Measurements from ENCODE around the gene B4GAT1. TPM values are rescaled to one million over a fixed set of nuclear protein-coding genes. Genes with fewer than 3 reads are reported as not detected.
"Not testable (repeated sequence)": the region's sequence is repeated elsewhere in the genome, so short reads cannot be mapped to it uniquely, and the experiment has no call there.

Gene B4GAT1
- total RNA-seq, 1 donor from 2014 or later = 10.5 TPM

- H3K27ac Mint-ChIP-seq; H3K36me3 Mint-ChIP-seq (ENCODE audit: low read depth); DNase-seq (ENCODE audit: low spot score); H3K27me3 Mint-ChIP-seq (ENCODE audit: low read depth); H3K4me1 Mint-ChIP-seq (ENCODE audit: low read depth); intact Hi-C loops (cut with micrococcal nuclease); H3K9me3 Mint-ChIP-seq; H3K4me3 Mint-ChIP-seq (ENCODE audit: low read depth): not testable (repeated sequence)
These were observed 3.3 kb upstream of the B4GAT1 start for GRCh38 chr11:66350560-66351235.

- peaks cover 20% of the 10 kb centered on the region for H3K4me1 Mint-ChIP-seq (ENCODE audit: low read depth)
- H3K4me3 Mint-ChIP-seq (ENCODE audit: low read depth) = no peak overlapping the region
- no peaks in the 10 kb centered on the region for H3K27me3 Mint-ChIP-seq (ENCODE audit: low read depth)
- intact Hi-C loops (cut with micrococcal nuclease) = loop anchor here (5.0 kb wide), 1 partner anchor 493 kb away; the partner anchor contains the start of gene RCE1
- no peak for DNase-seq (ENCODE audit: low spot score)
- no peaks in the 10 kb centered on the region for H3K9me3 Mint-ChIP-seq
- no peak overlapping the region for H3K27ac Mint-ChIP-seq
- H3K36me3 Mint-ChIP-seq (ENCODE audit: low read depth) = peaks cover 6% of the 10 kb centered on the region
These were observed 1.6 kb upstream of the B4GAT1 start for GRCh38 chr11:66349084-66349386.

- peaks cover 32% of the 10 kb centered on the region for H3K4me1 Mint-ChIP-seq (ENCODE audit: low read depth)
These were observed 679 bp downstream of the B4GAT1 start for GRCh38 chr11:66346476-66347424.

GRCh38 chr11:66345316-66345649 is 2.1 kb downstream of the B4GAT1 start:
- peak overlapping the region; percentile 91 for H3K27ac Mint-ChIP-seq
- intact Hi-C loops (cut with micrococcal nuclease) = loop anchor here (1.0 to 5.0 kb wide), 3 partner anchors 27 to 497 kb away; partner anchors contain the start of gene RCE1
- H3K36me3 Mint-ChIP-seq (ENCODE audit: low read depth) = peaks cover 29% of the 10 kb centered on the region
- peaks cover 32% of the 10 kb centered on the region for H3K4me1 Mint-ChIP-seq (ENCODE audit: low read depth)
- H3K4me3 Mint-ChIP-seq (ENCODE audit: low read depth) = peak overlapping the region; percentile 93
- no peaks in the 10 kb centered on the region for H3K9me3 Mint-ChIP-seq
- no peaks in the 10 kb centered on the region for H3K27me3 Mint-ChIP-seq (ENCODE audit: low read depth)
- DNase-seq (ENCODE audit: low spot score) = no peak

More at GRCh38 chr11:66346476-66347424, 679 bp downstream of the B4GAT1 start:
- peak overlapping the region; percentile 93 for H3K4me3 Mint-ChIP-seq (ENCODE audit: low read depth)
- no peaks in the 10 kb centered on the region for H3K9me3 Mint-ChIP-seq
- H3K36me3 Mint-ChIP-seq (ENCODE audit: low read depth) = peaks cover 18% of the 10 kb centered on the region
- intact Hi-C loops (cut with micrococcal nuclease) = loop anchor here (5.0 kb wide), 1 partner anchor 496 kb away; the partner anchor contains the start of gene RCE1
- DNase-seq (ENCODE audit: low spot score) = no peak
- no peaks in the 10 kb centered on the region for H3K27me3 Mint-ChIP-seq (ENCODE audit: low read depth)
- peak overlapping the region; percentile 22 for H3K27ac Mint-ChIP-seq

- intact Hi-C loops (cut with micrococcal nuclease) = loop anchor here (1.0 to 5.0 kb wide), 3 partner anchors 28 to 498 kb away; partner anchors contain the start of gene RCE1
- Mint-ChIP-seq H3K27ac (peak within 1 kb of the TSS; percentile 91), H3K4me1 (ENCODE audit: low read depth) (peaks cover 32% of the 10 kb centered on the region), H3K4me3 (ENCODE audit: low read depth) (peak within 1 kb of the TSS; percentile 93), H3K36me3 (ENCODE audit: low read depth) (peaks cover 29% of the 10 kb centered on the region), H3K9me3 (no peaks in the 10 kb centered on the region), H3K27me3 (ENCODE audit: low read depth) (no peaks in the 10 kb centered on the region)
- peak; percentile 93 for DNase-seq (ENCODE audit: low spot score)
These were observed 2.7 kb downstream of the B4GAT1 start, which contains the start of gene BRMS1 for GRCh38 chr11:66344550-66345315. Gene BRMS1 (minus strand): TSS chr11:66345104. CDS start chr11:66342234, 2,870 bp downstream.

- Mint-ChIP-seq H3K27ac (no peak overlapping the region), H3K4me3 (ENCODE audit: low read depth) (peak overlapping the region; percentile 93), H3K27me3 (ENCODE audit: low read depth) (no peaks in the 10 kb centered on the region), H3K9me3 (no peaks in the 10 kb centered on the region), H3K4me1 (ENCODE audit: low read depth) (peaks cover 31% of the 10 kb centered on the region), H3K36me3 (ENCODE audit: low read depth) (peaks cover 37% of the 10 kb centered on the region)
- intact Hi-C loops (cut with micrococcal nuclease) = no loop called here
- no peak for DNase-seq (ENCODE audit: low spot score)
These were observed 4.3 kb downstream of the B4GAT1 start for GRCh38 chr11:66343176-66343575.

- intact Hi-C loops (cut with micrococcal nuclease) = no loop called here
- H3K27ac Mint-ChIP-seq = no peak overlapping the region
- H3K9me3 Mint-ChIP-seq = no peaks in the 10 kb centered on the region
- peaks cover 52% of the 10 kb centered on the region for H3K36me3 Mint-ChIP-seq (ENCODE audit: low read depth)
- peaks cover 38% of the 10 kb centered on the region for H3K4me1 Mint-ChIP-seq (ENCODE audit: low read depth)
- no peaks in the 10 kb centered on the region for H3K27me3 Mint-ChIP-seq (ENCODE audit: low read depth)
- DNase-seq (ENCODE audit: low spot score) = no peak
- H3K4me3 Mint-ChIP-seq (ENCODE audit: low read depth) = no peak overlapping the region
These were observed 5.8 kb downstream of the B4GAT1 start for GRCh38 chr11:66341502-66342126.

- Mint-ChIP-seq H3K4me1 (ENCODE audit: low read depth) (peaks cover 40% of the 10 kb centered on the region), H3K27ac (no peak overlapping the region), H3K36me3 (ENCODE audit: low read depth) (peaks cover 52% of the 10 kb centered on the region), H3K27me3 (ENCODE audit: low read depth) (peaks cover 1% of the 10 kb centered on the region), H3K4me3 (ENCODE audit: low read depth) (no peak overlapping the region), H3K9me3 (no peaks in the 10 kb centered on the region)
- intact Hi-C loops (cut with micrococcal nuclease) = no loop called here
- DNase-seq (ENCODE audit: low spot score) = no peak
These were observed 6.6 kb downstream of the B4GAT1 start for GRCh38 chr11:66340596-66341501.

- H3K9me3 Mint-ChIP-seq = no peaks in the 10 kb centered on the region
- H3K27me3 Mint-ChIP-seq (ENCODE audit: low read depth) = peaks cover 1% of the 10 kb centered on the region
- no peak overlapping the region for H3K4me3 Mint-ChIP-seq (ENCODE audit: low read depth)
- no peak overlapping the region for H3K27ac Mint-ChIP-seq
- peaks cover 32% of the 10 kb centered on the region for H3K4me1 Mint-ChIP-seq (ENCODE audit: low read depth)
- peaks cover 52% of the 10 kb centered on the region for H3K36me3 Mint-ChIP-seq (ENCODE audit: low read depth)
- no peak for DNase-seq (ENCODE audit: low spot score)
- intact Hi-C loops (cut with micrococcal nuclease) = no loop called here
These were observed 7.5 kb downstream of the B4GAT1 start for GRCh38 chr11:66339686-66340483.

- H3K4me1 Mint-ChIP-seq (ENCODE audit: low read depth) = peaks cover 29% of the 10 kb centered on the region
- peaks cover 46% of the 10 kb centered on the region for H3K36me3 Mint-ChIP-seq (ENCODE audit: low read depth)
- no peak overlapping the region for H3K4me3 Mint-ChIP-seq (ENCODE audit: low read depth)
- DNase-seq (ENCODE audit: low spot score) = no peak
- no peak overlapping the region for H3K27ac Mint-ChIP-seq
- H3K27me3 Mint-ChIP-seq (ENCODE audit: low read depth) = peaks cover 1% of the 10 kb centered on the region
- no peaks in the 10 kb centered on the region for H3K9me3 Mint-ChIP-seq
- intact Hi-C loops (cut with micrococcal nuclease) = no loop called here
These were observed 8.2 kb downstream of the B4GAT1 start for GRCh38 chr11:66339162-66339675.

All from activated T-helper 2 cell treated with anti-CD3 and anti-CD28 coated beads, Interferon-gamma antibody, Interleukin-2, Interleukin-4, amounts not matched to agents 10 μg/mL and 5 μg/mL and 100 μg/mL, durations not matched to agents 14 hours and 24 hours and 36 hours (primary cell).